ENCODE data around the gene USP31.

USP31 gene

GRCh38 chr16:23149267-23149992 lies at the start of gene USP31:
Gene USP31 (minus strand): TSS chr16:23149452. CDS start chr16:23149270, 182 bp downstream.
- DNase-seq (ENCODE audit: low read depth) = peak; percentile 82

- DNase-seq (ENCODE audit: low read depth) = no peak
Observed at GRCh38 chr16:23196539-23196938, 47.3 kb upstream of the USP31 start.

- DNase-seq (ENCODE audit: low read depth) = no peak
Observed at GRCh38 chr16:23195366-23195978, 46.2 kb upstream of the USP31 start.

- no peak for DNase-seq (ENCODE audit: low read depth)
Observed at GRCh38 chr16:23194497-23195221, 45.4 kb upstream of the USP31 start.

- DNase-seq (ENCODE audit: low read depth) = no peak
Observed at GRCh38 chr16:23188911-23189310, 39.7 kb upstream of the USP31 start.

GRCh38 chr16:23187341-23187740 lies 38.1 kb upstream of the USP31 start:
- no peak for DNase-seq (ENCODE audit: low read depth)

GRCh38 chr16:23186171-23186570 lies 36.9 kb upstream of the USP31 start:
- DNase-seq (ENCODE audit: low read depth) = no peak

GRCh38 chr16:23185656-23186055 lies 36.4 kb upstream of the USP31 start:
- no peak for DNase-seq (ENCODE audit: low read depth)

- no peak for DNase-seq (ENCODE audit: low read depth)
Observed at GRCh38 chr16:23183543-23183862, 34.3 kb upstream of the USP31 start.

GRCh38 chr16:23182679-23183542 lies 33.7 kb upstream of the USP31 start, which contains the start of gene SCNN1G:
Gene SCNN1G (plus strand): TSS chr16:23182745. CDS start chr16:23186272, 3,527 bp downstream.
- no peak for DNase-seq (ENCODE audit: low read depth)

GRCh38 chr16:23182206-23182678 lies 33.0 kb upstream of the USP31 start:
- DNase-seq (ENCODE audit: low read depth) = peak; percentile 49

GRCh38 chr16:23181506-23181905 lies 32.3 kb upstream of the USP31 start:
- DNase-seq (ENCODE audit: low read depth) = no peak

GRCh38 chr16:23175651-23176050 lies 26.4 kb upstream of the USP31 start:
- DNase-seq (ENCODE audit: low read depth) = no peak

- no peak for DNase-seq (ENCODE audit: low read depth)
Observed at GRCh38 chr16:23174622-23175021, 25.4 kb upstream of the USP31 start.

GRCh38 chr16:23172994-23173393 lies 23.7 kb upstream of the USP31 start:
- DNase-seq (ENCODE audit: low read depth) = no peak

GRCh38 chr16:23172583-23172982 lies 23.3 kb upstream of the USP31 start:
- DNase-seq (ENCODE audit: low read depth) = no peak

- DNase-seq (ENCODE audit: low read depth) = no peak
Observed at GRCh38 chr16:23164736-23165135, 15.5 kb upstream of the USP31 start.

GRCh38 chr16:23163921-23164320 lies 14.7 kb upstream of the USP31 start:
- DNase-seq (ENCODE audit: low read depth) = no peak

- DNase-seq (ENCODE audit: low read depth) = no peak
Observed at GRCh38 chr16:23160574-23160973, 11.3 kb upstream of the USP31 start.

- DNase-seq (ENCODE audit: low read depth) = no peak
Observed at GRCh38 chr16:23160082-23160481, 10.8 kb upstream of the USP31 start.

- DNase-seq (ENCODE audit: low read depth) = no peak
Observed at GRCh38 chr16:23158114-23158513, 8.9 kb upstream of the USP31 start.

GRCh38 chr16:23156946-23157460 lies 7.8 kb upstream of the USP31 start:
- no peak for DNase-seq (ENCODE audit: low read depth)

Data from activated T-cell treated with anti-CD3 and anti-CD28 coated beads for 1 hour (primary cell).